Measurements from ENCODE around the gene GZMM. TPM values are rescaled to one million over a fixed set of nuclear protein-coding genes. Genes with fewer than 3 reads are reported as not detected.

GZMM gene
- total RNA-seq, 6 experiments from 2014 or later, result 0.59 to 0.95 (median 0.74) TPM; not detected in 3

- Histone ChIP-seq H3K4me1 (no peaks in the 10 kb centered on the region), H3K36me3 (peaks cover 0 to 33% (median 15%) of the 10 kb centered on the region in 4 donors), H3K9me3 (no peaks in the 10 kb centered on the region), H3K27ac (no peak overlapping the region), H3K4me3 (no peak overlapping the region), H3K27me3 (no peaks in the 10 kb centered on the region)
- no peak for DNase-seq
- intact Hi-C loops (cut with DNase I), result no loop called here
- peak in 1 of 4 donors; percentile 4 for ATAC-seq
- 73% methylated on average over 3 of the region's 26 CpGs for WGBS (ENCODE audit: insufficient coverage, low coverage, low lambda C conversion rate, missing lambda C conversion rate)
- TF ChIP-seq, protein P1, sequence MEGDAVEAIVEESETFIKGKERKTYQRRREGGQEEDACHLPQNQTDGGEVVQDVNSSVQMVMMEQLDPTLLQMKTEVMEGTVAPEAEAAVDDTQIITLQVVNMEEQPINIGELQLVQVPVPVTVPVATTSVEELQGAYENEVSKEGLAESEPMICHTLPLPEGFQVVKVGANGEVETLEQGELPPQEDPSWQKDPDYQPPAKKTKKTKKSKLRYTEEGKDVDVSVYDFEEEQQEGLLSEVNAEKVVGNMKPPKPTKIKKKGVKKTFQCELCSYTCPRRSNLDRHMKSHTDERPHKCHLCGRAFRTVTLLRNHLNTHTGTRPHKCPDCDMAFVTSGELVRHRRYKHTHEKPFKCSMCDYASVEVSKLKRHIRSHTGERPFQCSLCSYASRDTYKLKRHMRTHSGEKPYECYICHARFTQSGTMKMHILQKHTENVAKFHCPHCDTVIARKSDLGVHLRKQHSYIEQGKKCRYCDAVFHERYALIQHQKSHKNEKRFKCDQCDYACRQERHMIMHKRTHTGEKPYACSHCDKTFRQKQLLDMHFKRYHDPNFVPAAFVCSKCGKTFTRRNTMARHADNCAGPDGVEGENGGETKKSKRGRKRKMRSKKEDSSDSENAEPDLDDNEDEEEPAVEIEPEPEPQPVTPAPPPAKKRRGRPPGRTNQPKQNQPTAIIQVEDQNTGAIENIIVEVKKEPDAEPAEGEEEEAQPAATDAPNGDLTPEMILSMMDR (IDR thresholded peaks at IDR 0.05), result no peak
- no peak for TF ChIP-seq POLR2A (IDR thresholded peaks at IDR 0.05)
These were observed 2.2 kb upstream of the GZMM start for GRCh38 chr19:541699-542098.

- WGBS (ENCODE audit: insufficient coverage, low coverage, low lambda C conversion rate, missing lambda C conversion rate), result no CpG with 5 or more reads among the region's 34 CpGs
- no peak for ATAC-seq
- Histone ChIP-seq H3K4me3 (no peak overlapping the region), H3K9me3 (no peaks in the 10 kb centered on the region), H3K4me1 (no peaks in the 10 kb centered on the region), H3K36me3 (peaks cover 0 to 28% (median 11%) of the 10 kb centered on the region in 4 donors), H3K27me3 (no peaks in the 10 kb centered on the region), H3K27ac (no peak overlapping the region)
- intact Hi-C loops (cut with DNase I), result no loop called here
- DNase-seq, result peak in 1 of 3 donors; percentile 26
- TF ChIP-seq, protein P1 (IDR thresholded peaks at IDR 0.05), result no peak
- no peak for TF ChIP-seq POLR2A (IDR thresholded peaks at IDR 0.05)
These were observed 1.5 kb upstream of the GZMM start for GRCh38 chr19:542173-542866.

GRCh38 chr19:547117-547516 is 3.3 kb downstream of the GZMM start:
- Histone ChIP-seq H3K4me1 (no peaks in the 10 kb centered on the region), H3K4me3 (no peak overlapping the region), H3K27ac (no peak overlapping the region), H3K36me3 (peaks cover 0 to under 1% (median 0%) of the 10 kb centered on the region in 4 donors), H3K27me3 (no peaks in the 10 kb centered on the region), H3K9me3 (no peaks in the 10 kb centered on the region)
- intact Hi-C loops (cut with DNase I), result no loop called here
- DNase-seq (no peak), ATAC-seq (no peak)
- 96% methylated on average over 4 of the region's 15 CpGs for WGBS (ENCODE audit: insufficient coverage, low coverage, low lambda C conversion rate, missing lambda C conversion rate)
- TF ChIP-seq, protein P1 (IDR thresholded peaks at IDR 0.05), result no peak
- TF ChIP-seq POLR2A (IDR thresholded peaks at IDR 0.05), result no peak

DNA sequence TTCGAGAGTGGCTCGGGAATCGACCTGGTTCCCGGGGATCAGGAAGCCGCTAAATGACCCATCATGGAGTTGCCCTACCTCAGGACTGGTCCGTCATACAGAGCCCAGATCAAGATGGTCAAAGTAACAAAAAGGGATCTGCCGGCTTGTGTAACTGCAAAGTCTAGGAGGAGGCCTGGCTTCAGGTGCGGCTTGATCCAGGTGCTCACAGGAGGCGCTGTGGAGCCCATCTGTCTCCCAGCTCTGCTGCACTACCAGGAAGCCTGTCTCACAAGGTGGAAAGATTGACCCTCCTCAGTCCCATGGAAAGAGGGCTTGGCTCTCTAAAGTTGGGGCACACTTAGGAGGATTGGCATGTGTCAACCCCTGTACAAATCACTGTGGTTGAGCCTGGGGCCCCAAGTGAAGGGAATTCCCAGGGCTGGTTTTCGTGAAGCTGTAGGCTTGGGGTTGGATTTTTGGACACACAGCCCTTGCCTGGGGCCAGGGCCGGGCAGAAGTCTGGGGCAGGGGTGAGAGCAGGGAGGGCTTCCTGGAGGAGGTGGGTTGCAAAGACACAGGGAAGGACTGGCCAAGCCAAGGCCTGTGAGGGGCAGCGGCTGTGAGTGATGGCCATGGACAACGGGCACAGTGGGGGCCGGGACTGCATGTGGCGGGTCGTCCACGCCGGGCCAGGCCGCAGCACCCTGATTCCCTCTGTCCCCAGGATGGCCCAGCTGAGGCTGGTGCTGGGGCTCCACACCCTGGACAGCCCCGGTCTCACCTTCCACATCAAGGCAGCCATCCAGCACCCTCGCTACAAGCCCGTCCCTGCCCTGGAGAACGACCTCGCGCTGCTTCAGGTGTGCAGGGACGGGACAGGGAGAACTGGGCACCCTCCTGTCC is 4.2 kb downstream of the GZMM start:
- TF ChIP-seq, protein P1 (IDR thresholded peaks at IDR 0.05), result no peak
- no peak for TF ChIP-seq POLR2A (IDR thresholded peaks at IDR 0.05)
- Histone ChIP-seq H3K27me3 (no peaks in the 10 kb centered on the region), H3K4me1 (no peaks in the 10 kb centered on the region), H3K9me3 (no peaks in the 10 kb centered on the region), H3K36me3 (no peaks in the 10 kb centered on the region), H3K4me3 (no peak overlapping the region), H3K27ac (no peak overlapping the region)
- intact Hi-C loops (cut with DNase I), result no loop called here
- 79% methylated on average over 7 of the region's 26 CpGs for WGBS (ENCODE audit: insufficient coverage, low coverage, low lambda C conversion rate, missing lambda C conversion rate)
- no peak for DNase-seq
- no peak for ATAC-seq

All from right lobe of liver (tissue), 6 donors.